Osteoblast (primary cell): Measurements from ENCODE around the gene IFT20. TPM values are rescaled to one million over a fixed set of nuclear protein-coding genes. Genes with fewer than 3 reads are reported as not detected.

Experiments used
- DNase-seq: peaks from one replicate; pipeline ENCODE4 v3.0.0; 2011; ENCODE audit warnings: low spot score, mixed read lengths; ENCODE audit not compliant: insufficient read length; ENCODE audit errors: missing footprints
- H2AFZ ChIP-seq: 2 replicates; pipeline ENCODE4 v1.6.0; 2011; ENCODE audit warnings: mild to moderate bottlenecking, low read length
- H3K27ac ChIP-seq: 2 replicates; pipeline ENCODE4 v1.5.1; 2011; ENCODE audit warnings: mild to moderate bottlenecking, low read depth, low read length, moderate library complexity
- H3K27me3 ChIP-seq: 2 replicates; pipeline ENCODE4 v1.6.0; 2012; ENCODE audit warnings: mild to moderate bottlenecking, control low read depth, inconsistent platforms, low read length, moderate library complexity; ENCODE audit not compliant: insufficient read depth
- H3K36me3 ChIP-seq: 2 replicates; pipeline ENCODE4 v1.5.1; 2011; ENCODE audit warnings: mild to moderate bottlenecking, low read length, control low read depth, moderate library complexity; ENCODE audit not compliant: insufficient read depth
- H3K4me1 ChIP-seq: 2 replicates; pipeline ENCODE4 v1.5.1; 2011; ENCODE audit warnings: mild to moderate bottlenecking, low read length, control low read depth, moderate library complexity; ENCODE audit not compliant: insufficient read depth
- H3K4me2 ChIP-seq: 2 replicates; pipeline ENCODE4 v1.6.0; 2011; ENCODE audit warnings: mild to moderate bottlenecking, low read length; ENCODE audit not compliant: insufficient read depth
- H3K4me3 ChIP-seq: fragments of 200-600 bp; sonication (generic); 3 replicates; pipeline ENCODE4 v1.5.1; 2012; ENCODE audit warnings: mild to moderate bottlenecking, low read length, inconsistent platforms; ENCODE audit not compliant: insufficient read depth
- H3K79me2 ChIP-seq: 2 replicates; pipeline ENCODE4 v1.6.0; 2012; ENCODE audit warnings: mild to moderate bottlenecking, low read length, control low read depth, inconsistent platforms; ENCODE audit not compliant: insufficient read depth
- H3K9me3 ChIP-seq: 2 replicates; pipeline ENCODE4 v1.5.1; 2011; ENCODE audit warnings: low read depth, low read length, control low read depth
- H4K20me1 ChIP-seq: 2 replicates; pipeline ENCODE4 v1.6.0; 2012; ENCODE audit warnings: mild to moderate bottlenecking, low read length, control low read depth; ENCODE audit not compliant: insufficient read depth
- CTCF ChIP-seq: IDR thresholded peaks from 2 replicates; pipeline ENCODE4 v1.5.1; 2011; ENCODE audit warnings: mild to moderate bottlenecking, low read depth, low read length, moderate library complexity; ENCODE audit errors: extremely low read depth
- total RNA-seq: library from RNA; depleted of rRNA; stranded (reverse); fragments of >200 nt; gene quantifications from 2 replicates; pipeline ENCODE4 v1.2.3, GENCODE V29; 2012

The IFT20 gene
- total RNA-seq, 1 donor = 59.4 TPM

DNA sequence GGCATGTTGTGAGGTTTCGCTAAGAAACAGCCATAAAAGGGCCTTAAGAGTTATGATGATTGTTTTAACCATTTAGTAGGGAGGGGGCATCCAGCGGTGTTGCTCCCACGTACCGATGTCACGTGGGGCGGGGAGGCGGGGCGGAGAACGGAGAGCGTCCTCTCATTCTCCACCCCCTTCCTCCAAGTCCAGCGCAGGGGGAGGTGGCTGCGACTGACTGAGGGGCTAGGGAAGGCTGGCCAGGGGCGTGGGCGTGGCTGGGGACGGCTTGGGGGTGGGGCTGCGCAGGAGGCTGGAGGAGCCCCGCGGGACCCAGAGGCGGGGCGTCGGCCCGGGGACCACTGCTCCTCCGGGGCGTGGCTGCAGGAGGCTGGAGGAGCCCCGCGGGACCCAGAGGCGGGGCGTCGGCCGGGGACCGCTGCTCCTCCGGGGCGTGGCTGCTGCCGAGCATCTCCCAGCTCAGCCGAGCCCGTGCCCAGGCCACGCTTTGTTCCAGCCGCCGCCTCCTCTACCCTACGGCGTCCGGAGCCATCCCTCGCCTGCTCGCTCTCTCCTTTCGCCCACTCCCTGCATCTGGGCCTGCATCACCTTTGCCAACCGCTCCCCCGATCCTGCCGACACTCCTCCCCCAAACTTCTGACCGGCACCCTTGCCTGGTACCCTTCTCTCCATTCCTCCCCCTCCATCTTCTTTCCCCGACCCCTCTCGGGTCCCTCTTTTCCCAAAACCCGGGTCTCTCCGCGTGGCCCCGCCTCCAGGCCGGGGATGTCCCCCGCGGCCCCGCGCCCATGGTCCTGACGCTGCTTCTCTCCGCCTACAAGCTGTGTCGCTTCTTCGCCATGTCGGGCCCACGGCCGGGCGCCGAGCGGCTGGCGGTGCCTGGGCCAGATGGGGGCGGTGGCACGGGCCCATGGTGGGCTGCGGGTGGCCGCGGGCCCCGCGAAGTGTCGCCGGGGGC is 36.3 kb upstream of the IFT20 start, which contains the start of gene SARM1:
Gene SARM1, plus strand, starts transcription at position 450 of the 958 bp plus-strand sequence. Its CDS starts 339 bp downstream, at position 789.
- no peaks in the 10 kb centered on the region for H3K79me2 ChIP-seq
- H3K9me3 ChIP-seq = no peaks in the 10 kb centered on the region
- H4K20me1 ChIP-seq = peaks cover 14% of the 10 kb centered on the region
- H3K27ac ChIP-seq = no peak within 1 kb of the TSS
- H3K4me3 ChIP-seq = peak within 1 kb of the TSS; percentile 65
- peaks cover 7% of the 10 kb centered on the region for H3K4me1 ChIP-seq
- no peak for TF ChIP-seq CTCF
- H3K27me3 ChIP-seq = peaks cover 16% of the 10 kb centered on the region
- no peak within 1 kb of the TSS for H2AFZ ChIP-seq
- DNase-seq = peak; percentile 98
- no peaks in the 10 kb centered on the region for H3K36me3 ChIP-seq
- H3K4me2 ChIP-seq = peak within 1 kb of the TSS; percentile 79

DNA sequence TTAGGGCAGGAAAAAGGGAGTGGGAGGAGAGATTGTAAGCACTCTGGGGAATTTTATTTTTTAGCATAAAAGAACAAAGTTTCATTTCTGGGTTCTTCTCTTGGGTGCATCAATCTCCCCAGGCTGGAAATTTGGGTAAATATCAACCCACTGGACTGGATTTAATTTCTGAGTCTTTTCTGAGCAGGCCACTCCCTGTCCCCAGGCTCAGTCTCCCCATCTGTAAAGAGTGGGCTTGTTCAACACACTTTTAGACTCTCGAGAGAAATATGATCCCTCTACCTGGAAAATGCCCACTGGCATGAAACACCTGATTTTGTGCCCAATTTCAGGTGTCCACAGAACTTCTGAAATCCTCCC is 35.5 kb upstream of the IFT20 start:
- H2AFZ ChIP-seq = no peak overlapping the region
- no peak for TF ChIP-seq CTCF
- H3K79me2 ChIP-seq = no peaks in the 10 kb centered on the region
- no peaks in the 10 kb centered on the region for H3K36me3 ChIP-seq
- H3K9me3 ChIP-seq = no peaks in the 10 kb centered on the region
- peaks cover 14% of the 10 kb centered on the region for H4K20me1 ChIP-seq
- H3K27ac ChIP-seq = no peak overlapping the region
- DNase-seq = peak; percentile 82
- H3K4me3 ChIP-seq = no peak overlapping the region
- H3K4me2 ChIP-seq = peak overlapping the region; percentile 79
- peaks cover 16% of the 10 kb centered on the region for H3K27me3 ChIP-seq
- peaks cover 7% of the 10 kb centered on the region for H3K4me1 ChIP-seq

DNA sequence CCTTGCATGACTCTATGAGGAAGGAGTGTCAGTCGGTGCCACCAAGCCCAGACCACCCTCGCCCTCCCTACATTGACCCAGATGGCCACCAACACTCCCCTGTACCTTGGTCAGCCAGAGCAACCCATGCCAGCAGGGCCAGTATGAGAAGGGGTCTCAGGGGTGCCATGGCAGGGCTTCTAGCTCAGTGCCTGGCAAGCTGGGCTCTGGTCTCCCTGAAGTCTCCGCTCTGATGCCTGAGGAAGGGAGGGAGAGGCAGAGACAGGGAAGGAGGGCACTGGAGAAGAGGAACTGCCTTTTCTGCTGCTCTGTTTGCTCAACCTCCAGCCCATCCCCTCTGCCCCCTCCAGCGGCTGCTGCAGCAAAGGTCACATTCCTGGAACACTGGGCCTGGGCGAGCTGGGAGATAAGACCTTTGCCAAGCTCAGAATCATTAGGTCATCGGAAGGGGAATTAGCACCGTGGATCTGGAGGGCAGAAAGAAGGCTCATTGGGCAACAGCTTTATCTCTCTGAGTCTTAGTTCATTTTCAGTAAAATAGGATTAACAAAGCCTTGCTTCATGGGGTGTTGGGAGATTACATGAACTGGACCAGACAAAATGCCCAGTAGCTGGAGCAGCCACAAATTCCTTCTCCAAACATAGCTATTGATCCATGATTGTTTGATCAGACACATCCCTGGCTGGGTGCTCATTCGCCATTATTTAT is 34.9 kb upstream of the IFT20 start, which contains the start of gene VTN:
Gene VTN, minus strand, starts transcription at position 273 of the 709 bp plus-strand sequence. Its CDS starts 104 bp downstream, at position 169.
- DNase-seq = peak; percentile 78
- Histone ChIP-seq H4K20me1 (peaks cover 14% of the 10 kb centered on the region), H3K36me3 (no peaks in the 10 kb centered on the region), H3K4me3 (peak within 1 kb of the TSS; percentile 65), H3K4me1 (peaks cover 7% of the 10 kb centered on the region), H3K79me2 (no peaks in the 10 kb centered on the region), H3K27ac (no peak within 1 kb of the TSS), H3K27me3 (peaks cover 16% of the 10 kb centered on the region), H3K4me2 (peak within 1 kb of the TSS; percentile 79), H2AFZ (no peak within 1 kb of the TSS), H3K9me3 (no peaks in the 10 kb centered on the region)
- no peak for TF ChIP-seq CTCF

DNA sequence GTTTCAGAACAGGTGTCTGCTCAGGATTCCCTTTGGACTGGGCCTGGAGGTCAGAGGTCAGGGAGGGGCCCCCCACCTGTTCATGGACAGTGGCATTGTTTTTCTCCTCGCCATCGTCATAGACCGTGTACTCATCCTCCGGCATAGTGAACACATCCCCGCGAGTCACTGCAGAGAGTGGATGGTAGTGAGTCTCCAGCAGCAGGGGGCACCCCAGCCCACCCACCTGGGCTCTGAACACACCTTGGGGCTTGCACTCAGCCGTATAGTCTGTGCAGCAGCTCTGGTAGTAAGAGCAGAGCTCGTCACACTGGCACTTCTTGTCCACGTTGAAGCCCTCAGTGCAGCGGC is 34.4 kb upstream of the IFT20 start:
- Histone ChIP-seq H4K20me1 (peaks cover 14% of the 10 kb centered on the region), H3K4me1 (peaks cover 7% of the 10 kb centered on the region), H3K36me3 (no peaks in the 10 kb centered on the region), H3K27ac (no peak overlapping the region), H3K9me3 (no peaks in the 10 kb centered on the region), H3K27me3 (peaks cover 16% of the 10 kb centered on the region), H3K4me3 (no peak overlapping the region), H2AFZ (no peak overlapping the region), H3K4me2 (no peak overlapping the region), H3K79me2 (no peaks in the 10 kb centered on the region)
- peak; percentile 75 for DNase-seq
- TF ChIP-seq CTCF = no peak
